GM12875 (cell line): Measurements from ENCODE around the gene RASA2.

Experiments
- H3K4me3 ChIP-seq: one replicate; pipeline ENCODE4 v1.5.1; 2011; ENCODE audit warnings: low read depth, low read length, control low read depth
- CTCF ChIP-seq: IDR thresholded peaks from 2 replicates; pipeline ENCODE4 v1.5.1; 2011; ENCODE audit warnings: low read depth, mild to moderate bottlenecking, control low read depth, inconsistent platforms, low read length, moderate library complexity, borderline replicate concordance; ENCODE audit not compliant: insufficient read depth

The RASA2 gene

GRCh38 chr3:141521781-141522180, 35.0 kb downstream of the RASA2 start:
- no peak for TF ChIP-seq CTCF
- H3K4me3 ChIP-seq, result no peak overlapping the region

- no peak for TF ChIP-seq CTCF
- H3K4me3 ChIP-seq, result no peak overlapping the region
These were observed 37.0 kb downstream of the RASA2 start for GRCh38 chr3:141523615-141524375.

- H3K4me3 ChIP-seq, result no peak overlapping the region
- TF ChIP-seq CTCF, result no peak
These were observed 38.2 kb downstream of the RASA2 start for GRCh38 chr3:141524988-141525387.

- no peak for TF ChIP-seq CTCF
- no peak overlapping the region for H3K4me3 ChIP-seq
These were observed 39.0 kb downstream of the RASA2 start for GRCh38 chr3:141525814-141526213.

- no peak overlapping the region for H3K4me3 ChIP-seq
- TF ChIP-seq CTCF, result no peak
These were observed 39.9 kb downstream of the RASA2 start for GRCh38 chr3:141526709-141527108.

- TF ChIP-seq CTCF, result no peak
- H3K4me3 ChIP-seq, result no peak overlapping the region
These were observed 42.0 kb downstream of the RASA2 start for GRCh38 chr3:141528800-141529199.

GRCh38 chr3:141529256-141529655, 42.4 kb downstream of the RASA2 start:
- no peak for TF ChIP-seq CTCF
- no peak overlapping the region for H3K4me3 ChIP-seq
